ENCODE data around the gene AJAP1.

The AJAP1 gene

GRCh38 chr1:4836574-4836973 is 182.2 kb downstream of the AJAP1 start:
- no peak for FAIRE-seq
- no peak for DNase-seq (ENCODE audit: insufficient read length)
- no peak for TF ChIP-seq POLR2A (IDR thresholded peaks at IDR 0.05; ENCODE audit: low read depth, low read length)
- no peak for TF ChIP-seq POLR2AphosphoS5 (IDR thresholded peaks at IDR 0.05; ENCODE audit: low read depth, low read length)
- no peak for TF ChIP-seq TAF1 (IDR thresholded peaks at IDR 0.05; ENCODE audit: borderline replicate concordance, low read depth, low read length)

GRCh38 chr1:4837031-4837600 is 182.7 kb downstream of the AJAP1 start:
- DNase-seq (ENCODE audit: insufficient read length): no peak
- TF ChIP-seq TAF1 (IDR thresholded peaks at IDR 0.05; ENCODE audit: borderline replicate concordance, low read depth, low read length) (no peak), POLR2A (IDR thresholded peaks at IDR 0.05; ENCODE audit: low read depth, low read length) (no peak), POLR2AphosphoS5 (IDR thresholded peaks at IDR 0.05; ENCODE audit: low read depth, low read length) (no peak)
- FAIRE-seq: no peak

- no peak for FAIRE-seq
Observed at GRCh38 chr1:4837752-4838151, 183.3 kb downstream of the AJAP1 start.

GRCh38 chr1:4838231-4838630 is 183.8 kb downstream of the AJAP1 start:
- FAIRE-seq (no peak), DNase-seq (ENCODE audit: insufficient read length) (no peak)
- TF ChIP-seq POLR2A (IDR thresholded peaks at IDR 0.05; ENCODE audit: low read depth, low read length) (no peak), TAF1 (IDR thresholded peaks at IDR 0.05; ENCODE audit: borderline replicate concordance, low read depth, low read length) (no peak), POLR2AphosphoS5 (IDR thresholded peaks at IDR 0.05; ENCODE audit: low read depth, low read length) (no peak)

More at GRCh38 chr1:4837752-4838151, 183.3 kb downstream of the AJAP1 start:
- no peak for DNase-seq (ENCODE audit: insufficient read length)
- TF ChIP-seq POLR2A (IDR thresholded peaks at IDR 0.05; ENCODE audit: low read depth, low read length): no peak
- TF ChIP-seq TAF1 (IDR thresholded peaks at IDR 0.05; ENCODE audit: borderline replicate concordance, low read depth, low read length): no peak
- no peak for TF ChIP-seq POLR2AphosphoS5 (IDR thresholded peaks at IDR 0.05; ENCODE audit: low read depth, low read length)

Data from GM12892 (cell line).